Measurements from ENCODE around the gene RFX8.

DNA sequence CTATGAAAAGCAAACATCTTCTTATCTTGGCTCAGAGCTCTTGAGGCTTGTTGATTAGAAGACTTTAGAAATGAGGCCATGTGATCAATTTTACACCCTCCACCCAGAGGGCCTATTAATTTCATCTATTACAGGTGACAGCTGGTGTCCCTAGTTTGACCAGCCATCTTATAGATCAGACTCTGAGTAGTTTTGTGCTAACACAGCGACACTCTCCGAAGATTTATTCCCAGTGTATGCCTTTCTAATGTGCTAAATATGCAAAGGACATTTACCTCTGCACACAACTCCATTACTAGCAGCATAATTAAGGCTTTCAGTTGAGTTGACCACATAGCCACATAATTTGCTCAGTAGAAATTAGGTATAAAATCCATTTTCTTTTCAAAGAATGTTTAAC, 2.6 kb upstream of the RFX8 start:
- TF ChIP-seq POLR2A (IDR thresholded peaks at IDR 0.05) = no peak
- TF ChIP-seq, protein P1, sequence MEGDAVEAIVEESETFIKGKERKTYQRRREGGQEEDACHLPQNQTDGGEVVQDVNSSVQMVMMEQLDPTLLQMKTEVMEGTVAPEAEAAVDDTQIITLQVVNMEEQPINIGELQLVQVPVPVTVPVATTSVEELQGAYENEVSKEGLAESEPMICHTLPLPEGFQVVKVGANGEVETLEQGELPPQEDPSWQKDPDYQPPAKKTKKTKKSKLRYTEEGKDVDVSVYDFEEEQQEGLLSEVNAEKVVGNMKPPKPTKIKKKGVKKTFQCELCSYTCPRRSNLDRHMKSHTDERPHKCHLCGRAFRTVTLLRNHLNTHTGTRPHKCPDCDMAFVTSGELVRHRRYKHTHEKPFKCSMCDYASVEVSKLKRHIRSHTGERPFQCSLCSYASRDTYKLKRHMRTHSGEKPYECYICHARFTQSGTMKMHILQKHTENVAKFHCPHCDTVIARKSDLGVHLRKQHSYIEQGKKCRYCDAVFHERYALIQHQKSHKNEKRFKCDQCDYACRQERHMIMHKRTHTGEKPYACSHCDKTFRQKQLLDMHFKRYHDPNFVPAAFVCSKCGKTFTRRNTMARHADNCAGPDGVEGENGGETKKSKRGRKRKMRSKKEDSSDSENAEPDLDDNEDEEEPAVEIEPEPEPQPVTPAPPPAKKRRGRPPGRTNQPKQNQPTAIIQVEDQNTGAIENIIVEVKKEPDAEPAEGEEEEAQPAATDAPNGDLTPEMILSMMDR (IDR thresholded peaks at IDR 0.05) = no peak
- TF ChIP-seq POLR2AphosphoS5 (IDR thresholded peaks at IDR 0.05) = no peak
- no peak for TF ChIP-seq EP300 (IDR thresholded peaks at IDR 0.05)
